Ishikawa (cell line): ENCODE results near the gene SHB.

Source experiments
- CEBPB ChIP-seq: IDR thresholded peaks from 2 replicates; pipeline ENCODE4 v1.6.1; 2012
- CREB1 ChIP-seq: IDR thresholded peaks from 2 replicates; pipeline ENCODE4 v1.6.1; 2012; ENCODE audit warnings: low read depth
- EGR1 ChIP-seq: IDR thresholded peaks from 2 replicates; pipeline ENCODE4 v1.6.1; 2012
- FOXM1 ChIP-seq: IDR thresholded peaks from 2 replicates; pipeline ENCODE4 v1.6.1; 2012; ENCODE audit warnings: low read depth, borderline replicate concordance
- MAX ChIP-seq: IDR thresholded peaks from 2 replicates; pipeline ENCODE4 v1.6.1; 2012
- RAD21 ChIP-seq: IDR thresholded peaks from 2 replicates; pipeline ENCODE4 v1.6.1; 2012; ENCODE audit warnings: low read depth
- REST ChIP-seq: IDR thresholded peaks from 2 replicates; pipeline ENCODE4 v1.6.1; 2012; ENCODE audit warnings: low read depth, mild to moderate bottlenecking

GRCh38 chr9:38071470-38072134, 2.6 kb upstream of the SHB start:
- TF ChIP-seq MAX (no peak), RAD21 (no peak), CREB1 (no peak), REST (no peak), CEBPB (no peak), EGR1 (no peak), FOXM1 (no peak)
